Cardiac septum (tissue), 1 donor: ENCODE results near the gene TRPC4AP. TPM values are rescaled to one million over a fixed set of nuclear protein-coding genes. Genes with fewer than 3 reads are reported as not detected.

Experiments
- DNase-seq: peaks from one replicate; pipeline ENCODE4 v3.0.0-alpha.2; 2020; ENCODE audit warnings: low spot score
- intact Hi-C: fragments of 100-400 bp; cut with DNase I; formaldehyde crosslinking; loops from one replicate; pipeline ENCODE4 v1.14.0; 2022
- microRNA-seq: library from miRNA; unstranded; fragments of <30 nt; microRNA quantifications from one replicate; pipeline ENCODE4 v1.2.0, GENCODE V29; 2020
- total RNA-seq: library from RNA; stranded (reverse); fragmentation: NEBNext Ultra II Directional; extraction: Animal tissue kit (Norgen Biotek cat#: 25700); gene quantifications from one replicate; pipeline ENCODE4 v1.2.1, GENCODE V29; 2021
- donor health status: DM: no; HTN: no; CAD: no.

The TRPC4AP gene
- total RNA-seq, 1 donor from 2014 or later, result 34.9 TPM

DNA sequence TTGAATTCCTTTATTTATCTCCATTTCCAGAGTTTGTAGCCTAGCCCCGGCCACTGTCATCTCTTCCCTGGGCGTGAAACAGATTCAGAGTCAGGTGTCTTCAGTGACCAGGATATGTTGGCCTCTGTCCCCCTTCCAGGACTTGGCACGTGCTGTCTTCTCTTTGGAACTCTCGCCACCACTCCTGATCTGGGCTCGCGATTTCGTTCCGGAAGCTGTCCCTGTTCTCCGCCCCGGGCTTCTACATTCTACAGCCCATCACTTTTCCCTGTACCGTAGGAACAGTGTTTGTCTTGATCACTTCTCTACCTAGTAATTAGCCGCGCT, 137.7 kb downstream of the TRPC4AP start:
- no peak for DNase-seq
- intact Hi-C loops, result loop anchor here (1.0 to 5.0 kb wide), 2 partner anchors 79 to 128 kb away; partner anchors contain the start of genes ACSS2 and NCOA6

DNA sequence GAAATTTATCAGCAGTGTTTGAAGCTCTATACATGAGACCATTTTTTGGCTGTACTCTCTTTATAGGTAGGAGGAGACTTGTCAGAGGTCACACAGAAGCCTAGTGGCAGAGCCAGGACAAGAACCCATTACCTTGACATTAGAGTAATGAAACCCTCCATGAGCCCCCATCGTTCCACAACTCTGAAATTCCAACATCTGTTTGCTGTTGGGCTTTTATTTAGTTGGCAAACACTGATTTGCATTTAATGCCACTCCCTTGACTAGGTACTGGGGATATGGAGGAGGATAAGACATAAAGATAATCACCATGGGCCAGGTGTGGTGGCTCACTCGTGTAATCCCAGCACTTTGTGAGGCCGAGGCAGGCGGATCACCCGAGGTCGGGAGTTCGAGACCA, 138.6 kb downstream of the TRPC4AP start:
- intact Hi-C loops, result no loop called here
- no peak for DNase-seq

DNA sequence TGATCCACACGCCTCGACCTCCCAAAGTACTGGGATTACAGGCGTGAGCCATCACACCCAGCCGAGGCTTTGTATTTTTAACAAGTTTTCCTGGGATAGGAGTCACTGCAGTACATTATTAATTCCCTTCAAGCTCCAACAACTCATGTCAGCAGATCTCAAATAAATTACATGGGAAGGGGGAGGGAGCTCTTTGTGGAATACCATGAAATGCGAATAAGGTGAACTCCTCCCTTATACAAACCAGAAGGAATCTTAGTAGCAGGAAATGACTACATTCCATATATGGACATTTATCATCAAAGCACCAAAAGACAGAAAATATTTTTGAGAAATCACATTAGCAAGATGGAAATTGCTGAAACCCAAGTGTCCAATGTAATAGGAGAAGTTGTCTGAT, 139.9 kb downstream of the TRPC4AP start:
- DNase-seq, result no peak
- intact Hi-C loops, result no loop called here

Small RNAs within 50 kb of the gene (microRNA-seq; reads per million reads assigned to microRNA genes)
- gene MIR499A (not detected), gene MIR499B (not detected)

Other genes starting within 250 kb of the TRPC4AP start
- 20.1 TPM for gene GGT7, start 220.0 kb downstream of the TRPC4AP start, total RNA-seq
- gene ACSS2, start 216.2 kb downstream of the TRPC4AP start, total RNA-seq, result 73.8 TPM
- 27.5 TPM for gene GSS, start 137.0 kb downstream of the TRPC4AP start, total RNA-seq
- gene MYH7B, start 136.9 kb downstream of the TRPC4AP start, total RNA-seq, result 238 TPM
- gene EDEM2, start 54.5 kb upstream of the TRPC4AP start, total RNA-seq, result 11.5 TPM
- 5.4 TPM for gene PROCR, start 79.3 kb upstream of the TRPC4AP start, total RNA-seq
- 0.40 TPM for gene MMP24, start 133.9 kb upstream of the TRPC4AP start, total RNA-seq
- gene MMP24OS, start 185.3 kb upstream of the TRPC4AP start, total RNA-seq, result 63.4 TPM
- 41.2 TPM for gene EIF6, start 192.0 kb upstream of the TRPC4AP start, total RNA-seq
- not detected for gene FAM83C, start 199.6 kb upstream of the TRPC4AP start, total RNA-seq